GM18519 (cell line): Measurements from ENCODE around the gene PNMA6E.
"Not testable (repeated sequence)": the region's sequence is repeated elsewhere in the genome, so short reads cannot be mapped to it uniquely, and the experiment has no call there.

Experiments
- ATAC-seq: cut with Tn5 transposase; IDR thresholded peaks from one replicate; pipeline ENCODE4 v1.9.1; 2021; ENCODE audit warnings: mild to moderate bottlenecking, moderate library complexity; ENCODE audit not compliant: unreplicated experiment, low FRiP score

PNMA6E gene

GRCh38 chrX:153409414-153410101 lies 8.4 kb upstream of the PNMA6E start:
- no peak for ATAC-seq

GRCh38 chrX:153408871-153409351 lies 7.8 kb upstream of the PNMA6E start:
- ATAC-seq, result no peak

DNA sequence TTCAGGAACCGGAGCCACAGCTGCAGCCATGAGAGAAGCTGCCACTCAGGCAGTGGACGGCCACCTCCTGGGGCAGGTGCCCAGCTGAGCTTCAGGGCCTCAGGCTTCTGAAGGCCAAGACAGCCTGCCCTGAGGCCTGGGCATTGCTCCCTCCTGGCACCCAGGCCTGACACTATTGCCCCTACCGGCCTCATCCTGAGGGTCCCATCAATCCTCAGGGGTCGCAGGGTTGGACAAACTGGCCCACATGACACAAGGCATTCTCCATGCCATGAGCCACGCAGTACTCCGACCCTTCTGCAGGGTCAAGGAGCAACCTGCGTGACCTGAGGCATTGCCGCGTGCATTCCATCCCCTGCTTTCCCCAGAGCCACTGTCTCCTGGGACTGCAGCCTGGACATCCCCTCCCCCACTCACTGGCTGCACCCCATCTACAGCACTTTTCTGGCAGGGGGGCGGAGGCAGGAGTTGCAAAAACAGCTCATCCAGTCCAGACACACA lies 7.1 kb upstream of the PNMA6E start:
- no peak for ATAC-seq

DNA sequence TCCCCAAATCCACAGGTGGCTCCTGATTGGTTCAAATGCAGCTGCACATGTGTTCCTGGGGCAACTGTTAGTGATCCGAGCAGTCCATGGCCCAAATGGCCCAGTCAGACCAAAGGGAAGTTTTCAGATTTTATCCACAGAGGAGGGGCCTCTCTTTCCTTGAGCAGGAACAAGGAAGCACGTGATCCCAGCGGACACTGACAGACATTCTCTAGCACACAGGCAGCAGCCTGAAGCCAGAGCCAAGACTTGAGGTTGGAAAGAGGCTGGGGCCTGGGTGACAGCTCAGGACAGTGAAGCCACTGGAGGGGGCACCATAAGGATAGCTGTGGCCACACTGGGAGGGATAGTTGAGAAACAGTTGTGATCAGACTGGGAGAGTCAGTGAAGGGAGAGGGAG lies 6.6 kb upstream of the PNMA6E start:
- no peak for ATAC-seq

GRCh38 chrX:153406903-153407302 lies 5.8 kb upstream of the PNMA6E start:
- no peak for ATAC-seq

- no peak for ATAC-seq
Observed at GRCh38 chrX:153406011-153406410, 4.9 kb upstream of the PNMA6E start.

GRCh38 chrX:153405426-153405825 lies 4.3 kb upstream of the PNMA6E start:
- no peak for ATAC-seq

DNA sequence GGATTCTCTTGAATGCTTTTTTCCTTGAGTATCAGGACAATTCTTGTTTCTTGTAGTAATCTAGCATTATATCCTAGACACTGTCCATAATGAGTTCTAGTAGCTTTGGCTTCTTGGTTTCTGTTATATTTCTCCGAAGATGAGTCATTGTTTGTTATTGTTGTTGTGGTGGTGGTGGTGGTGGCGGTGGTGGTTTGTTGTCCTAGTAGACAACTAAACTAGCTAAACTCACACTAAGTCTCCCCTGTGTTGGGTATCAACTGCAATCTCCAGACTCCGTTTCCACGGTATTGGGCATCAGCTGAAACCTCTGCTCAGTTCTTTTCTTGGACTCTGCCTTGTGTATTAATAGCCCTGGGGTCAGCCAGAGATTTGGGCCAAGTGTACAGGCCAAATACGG lies 3.2 kb upstream of the PNMA6E start:
- not testable (repeated sequence) for ATAC-seq

GRCh38 chrX:153400146-153401132 lies 711 bp downstream of the PNMA6E start:
- peak; percentile 38 for ATAC-seq

- ATAC-seq, result no peak
Observed at GRCh38 chrX:153398275-153398960, 2.7 kb downstream of the PNMA6E start.

DNA sequence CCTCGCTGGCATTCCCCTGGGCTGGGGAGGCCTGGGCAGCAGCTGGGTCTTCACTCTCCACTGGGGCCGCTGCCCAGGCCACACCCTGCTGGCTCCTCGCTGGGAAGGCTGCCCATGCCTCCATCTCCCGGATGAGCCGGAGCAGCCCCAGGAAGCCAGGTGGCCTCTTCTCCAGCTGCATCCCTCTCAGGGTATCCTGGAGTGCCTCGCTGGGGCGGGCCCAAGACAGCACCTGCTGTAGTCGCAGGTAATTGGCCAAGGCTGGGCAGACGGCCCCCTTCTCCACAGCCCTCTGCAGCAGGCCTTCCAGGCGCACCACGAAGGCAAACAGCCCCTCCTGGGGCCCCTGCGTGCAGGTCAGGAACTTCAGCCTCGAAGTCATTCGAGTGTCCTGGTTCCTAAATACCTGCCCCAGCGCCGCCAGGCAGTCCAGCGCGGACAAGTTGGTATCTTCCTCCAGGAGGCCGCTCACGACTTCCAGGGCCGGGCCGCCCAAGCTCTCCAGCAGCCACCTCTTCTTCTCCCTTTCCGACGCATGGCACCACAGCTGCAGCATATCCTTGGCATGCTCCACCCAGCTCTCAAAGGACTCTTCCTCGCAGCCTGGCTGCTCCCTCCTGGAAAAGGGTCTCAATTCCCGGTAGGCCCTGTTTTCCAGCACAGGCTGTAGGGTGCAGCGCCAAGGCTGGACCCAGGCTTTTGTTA lies 3.7 kb downstream of the PNMA6E start:
- ATAC-seq, result no peak

DNA sequence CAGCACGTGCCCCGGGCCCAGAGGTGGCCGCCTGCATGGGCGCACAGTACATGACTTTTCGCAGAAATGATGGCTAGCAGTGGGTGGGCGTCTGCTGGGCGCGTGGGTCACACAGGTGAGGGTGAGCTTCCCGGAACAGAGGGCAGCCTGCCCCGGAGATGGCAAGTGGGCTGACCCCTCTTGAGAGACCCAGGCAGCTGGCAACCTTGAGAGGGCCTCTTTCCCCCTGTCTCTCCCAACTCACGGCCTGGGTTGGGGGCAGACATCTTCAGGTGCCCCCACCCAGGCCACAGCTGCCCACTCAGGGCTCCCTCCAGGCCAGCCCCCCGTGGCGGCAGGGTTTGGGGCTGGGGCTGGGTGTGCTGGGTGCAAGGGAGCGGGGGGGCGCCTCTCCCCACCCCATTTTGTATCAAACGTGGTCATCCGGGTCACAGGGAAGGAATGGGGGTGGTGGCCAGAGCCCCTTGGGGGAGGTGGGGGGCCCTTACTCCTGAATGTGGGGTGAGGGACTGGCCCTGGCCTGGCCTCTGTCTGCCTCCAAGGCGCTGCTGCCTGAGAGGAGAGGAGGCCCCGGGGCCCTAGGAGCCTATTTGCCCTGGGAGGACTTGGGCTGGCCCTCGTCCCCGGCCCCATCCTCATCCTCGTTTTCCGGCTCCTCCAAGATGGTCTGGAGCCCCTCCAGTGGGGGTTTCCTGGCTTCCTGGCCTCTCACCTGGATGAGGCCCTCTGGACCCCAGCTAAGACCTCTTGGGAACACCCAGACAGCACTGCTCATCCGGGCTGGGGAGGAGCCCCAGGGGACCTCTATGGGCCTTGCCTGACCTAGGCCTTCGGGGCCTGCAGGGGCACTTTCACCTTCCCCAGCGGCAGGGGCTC lies 4.6 kb downstream of the PNMA6E start:
- ATAC-seq, result no peak

- no peak for ATAC-seq
Observed at GRCh38 chrX:153395613-153396319, 5.4 kb downstream of the PNMA6E start.

- ATAC-seq, result no peak
Observed at GRCh38 chrX:153394612-153395011, 6.5 kb downstream of the PNMA6E start.

GRCh38 chrX:153392642-153393321 lies 8.4 kb downstream of the PNMA6E start:
- no peak for ATAC-seq

DNA sequence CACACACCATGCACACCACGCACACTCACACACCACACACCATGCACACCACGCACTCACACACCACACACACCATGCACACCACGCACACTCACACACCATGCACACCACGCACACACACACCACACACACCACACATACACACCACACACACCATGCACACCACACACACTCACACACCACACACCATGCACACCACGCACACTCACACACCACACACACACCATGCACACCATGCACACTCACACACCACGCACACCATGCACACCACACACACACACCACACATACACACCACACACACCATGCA lies 11.7 kb downstream of the PNMA6E start:
- ATAC-seq, result not testable (repeated sequence)

GRCh38 chrX:153388722-153389459 lies 12.3 kb downstream of the PNMA6E start:
- ATAC-seq, result no peak
